Muscle of leg (tissue), 11 donors: ENCODE measurements around the gene NIPAL3. TPM values are rescaled to one million over a fixed set of nuclear protein-coding genes. Genes with fewer than 3 reads are reported as not detected.

Experiments
- DNase-seq: peaks from one replicate; pipeline ENCODE4 v3.0.0; 2013
- H3K27ac ChIP-seq: one replicate; pipeline ENCODE4 v1.5.1; 2013; ENCODE audit warnings: mild to moderate bottlenecking, low read length, control low read depth
- H3K27me3 ChIP-seq: one replicate; pipeline ENCODE4 v1.6.1; 2013; ENCODE audit warnings: low read length; ENCODE audit not compliant: control insufficient read depth, insufficient read depth
- H3K36me3 ChIP-seq: one replicate; pipeline ENCODE4 v1.6.1; 2013; ENCODE audit warnings: low read length; ENCODE audit not compliant: control insufficient read depth, insufficient read depth
- H3K4me1 ChIP-seq: one replicate; pipeline ENCODE4 v1.6.1; 2013; ENCODE audit warnings: low read length; ENCODE audit not compliant: control insufficient read depth, insufficient read depth
- H3K4me3 ChIP-seq: one replicate; pipeline ENCODE4 v1.5.1; 2013; ENCODE audit warnings: low read length, control low read depth
- H3K9me3 ChIP-seq: replicated peaks from 2 replicates; pipeline ENCODE4 v1.6.1; 2013; ENCODE audit warnings: low read depth, low read length; ENCODE audit not compliant: control insufficient read depth
- WGBS: methylation state at CpG from one replicate; pipeline ENCODE4 v1.1.5; 2013; ENCODE audit warnings: missing lambda C conversion rate; ENCODE audit not compliant: insufficient coverage; 5-methylcytosine and 5-hydroxymethylcytosine counted together
- polyA plus RNA-seq, 8 donors: library from polyadenylated mRNA; unstranded; fragments of 120-200 nt; gene quantifications; one replicate each; pipeline versions ENCODE4 v1.2.1 to v1.2.3, GENCODE V29; 2013; ENCODE audit warnings: inconsistent platforms in 1 of 8, low replicate concordance in 1 of 8; ENCODE audit not compliant: insufficient read length in 8 of 8, insufficient read depth in 1 of 8
- total RNA-seq: library from RNA; stranded (reverse); fragments of 120-200 nt; gene quantifications from one replicate; pipeline ENCODE4 v1.2.4, GENCODE V29; 2013

The NIPAL3 gene
- total and polyA plus RNA-seq, 9 donors = 3.2 to 5.9 (median 4.9) TPM

- H3K4me3 ChIP-seq = peak overlapping the region; percentile 67
- H3K36me3 ChIP-seq = no peaks in the 10 kb centered on the region
- WGBS = 24% methylated on average over 6 of the region's 16 CpGs
Measured at GRCh38 chr1:24501371-24502064, 85.9 kb downstream of the NIPAL3 start.

GRCh38 chr1:24502065-24502708 lies 86.6 kb downstream of the NIPAL3 start:
- 4% methylated on average over 39 of the region's 39 CpGs for WGBS
- H3K9me3 ChIP-seq = no peaks in the 10 kb centered on the region

More at GRCh38 chr1:24501371-24502064, 85.9 kb downstream of the NIPAL3 start:
- peaks cover 9% of the 10 kb centered on the region for H3K4me1 ChIP-seq
- no peaks in the 10 kb centered on the region for H3K9me3 ChIP-seq
- peak; percentile 20 for DNase-seq
- no peak overlapping the region for H3K27ac ChIP-seq
- H3K27me3 ChIP-seq = peaks cover 45% of the 10 kb centered on the region

GRCh38 chr1:24502709-24503058 lies 87.1 kb downstream of the NIPAL3 start, which contains the start of gene RCAN3:
Gene RCAN3, plus strand, starts transcription at chr1:24502836. Its CDS starts 11,537 bp downstream, at chr1:24514373.
- H3K9me3 ChIP-seq = no peaks in the 10 kb centered on the region
- H3K4me3 ChIP-seq = peak within 1 kb of the TSS; percentile 67
- H3K4me1 ChIP-seq = peaks cover 9% of the 10 kb centered on the region
- peak within 1 kb of the TSS; percentile 42 for H3K27ac ChIP-seq
- WGBS = 0% methylated on average over 46 of the region's 53 CpGs
- DNase-seq = peak; percentile 89
- peaks cover 49% of the 10 kb centered on the region for H3K27me3 ChIP-seq
- no peaks in the 10 kb centered on the region for H3K36me3 ChIP-seq

More at GRCh38 chr1:24502065-24502708, 86.6 kb downstream of the NIPAL3 start:
- Histone ChIP-seq H3K36me3 (no peaks in the 10 kb centered on the region), H3K4me3 (peak overlapping the region; percentile 67), H3K27ac (peak overlapping the region; percentile 42), H3K4me1 (peaks cover 9% of the 10 kb centered on the region), H3K27me3 (peaks cover 46% of the 10 kb centered on the region)
- DNase-seq = peak; percentile 74

- H3K36me3 ChIP-seq = no peaks in the 10 kb centered on the region
- DNase-seq = no peak
- WGBS = 4% methylated on average over 26 of the region's 53 CpGs
- no peaks in the 10 kb centered on the region for H3K9me3 ChIP-seq
- H3K27ac ChIP-seq = no peak overlapping the region
- H3K4me3 ChIP-seq = peak overlapping the region; percentile 46
- peaks cover 9% of the 10 kb centered on the region for H3K4me1 ChIP-seq
- peaks cover 46% of the 10 kb centered on the region for H3K27me3 ChIP-seq
Measured at GRCh38 chr1:24503059-24503751, 87.6 kb downstream of the NIPAL3 start.

GRCh38 chr1:24503870-24504523 lies 88.4 kb downstream of the NIPAL3 start:
- WGBS = no CpG with 5 or more reads among the region's 7 CpGs
- Histone ChIP-seq H3K36me3 (no peaks in the 10 kb centered on the region), H3K4me1 (peaks cover 9% of the 10 kb centered on the region), H3K27ac (no peak overlapping the region), H3K9me3 (no peaks in the 10 kb centered on the region), H3K4me3 (no peak overlapping the region), H3K27me3 (peaks cover 43% of the 10 kb centered on the region)
- no peak for DNase-seq

GRCh38 chr1:24504560-24504959 lies 89.0 kb downstream of the NIPAL3 start:
- Histone ChIP-seq H3K4me3 (no peak overlapping the region), H3K9me3 (no peaks in the 10 kb centered on the region), H3K4me1 (peaks cover 9% of the 10 kb centered on the region), H3K27ac (no peak overlapping the region), H3K36me3 (no peaks in the 10 kb centered on the region), H3K27me3 (peaks cover 41% of the 10 kb centered on the region)
- DNase-seq = no peak
- no CpG with 5 or more reads among the region's 4 CpGs for WGBS

GRCh38 chr1:24505816-24506215 lies 90.2 kb downstream of the NIPAL3 start:
- no peak overlapping the region for H3K27ac ChIP-seq
- peaks cover 9% of the 10 kb centered on the region for H3K4me1 ChIP-seq
- no peaks in the 10 kb centered on the region for H3K9me3 ChIP-seq
- no peak overlapping the region for H3K4me3 ChIP-seq
- H3K27me3 ChIP-seq = peaks cover 35% of the 10 kb centered on the region
- DNase-seq = no peak
- no peaks in the 10 kb centered on the region for H3K36me3 ChIP-seq
- WGBS = 89% methylated on average over 3 of the region's 4 CpGs

GRCh38 chr1:24506691-24507381 lies 91.2 kb downstream of the NIPAL3 start:
- 75% methylated on average over 2 of the region's 5 CpGs for WGBS
- Histone ChIP-seq H3K36me3 (no peaks in the 10 kb centered on the region), H3K27ac (no peak overlapping the region), H3K4me1 (peaks cover 9% of the 10 kb centered on the region), H3K9me3 (no peaks in the 10 kb centered on the region), H3K27me3 (peaks cover 28% of the 10 kb centered on the region), H3K4me3 (no peak overlapping the region)
- DNase-seq = no peak

GRCh38 chr1:24507405-24507804 lies 91.8 kb downstream of the NIPAL3 start:
- Histone ChIP-seq H3K27ac (no peak overlapping the region), H3K4me1 (peaks cover 5% of the 10 kb centered on the region), H3K27me3 (peaks cover 23% of the 10 kb centered on the region), H3K4me3 (no peak overlapping the region), H3K36me3 (no peaks in the 10 kb centered on the region), H3K9me3 (no peaks in the 10 kb centered on the region)
- 93% methylated on average over 2 of the region's 5 CpGs for WGBS
- DNase-seq = no peak
